Tracheal epithelial cell (primary cell): Measurements from ENCODE around the gene PRF1. TPM values are rescaled to one million over a fixed set of nuclear protein-coding genes. Genes with fewer than 3 reads are reported as not detected.

Experiments
- total RNA-seq: library from RNA; depleted of rRNA; stranded (reverse); fragments of >200 nt; gene quantifications from 2 replicates; pipeline ENCODE4 v1.2.1, GENCODE V29; 2014

Gene PRF1
- total RNA-seq = not detected in 2 replicates

GRCh38 chr10:70602665-70603448 lies at the start of gene PRF1:
TSS of gene PRF1 (minus strand) at chr10:70602741. CDS start at chr10:70600902, 1,839 bp downstream.

Other genes starting within 250 kb of the PRF1 start
- gene LRRC20, start 220.1 kb downstream of the PRF1 start, total RNA-seq = 4.3 and 7.7 TPM in 2 replicates
- 13.5 and 21.3 TPM in 2 replicates for gene EIF4EBP2, start 198.6 kb downstream of the PRF1 start, total RNA-seq
- not detected in 2 replicates for gene NODAL, start 161.1 kb downstream of the PRF1 start, total RNA-seq
- gene PALD1, start 124.0 kb downstream of the PRF1 start, total RNA-seq = 0.21 and 0.96 TPM in 2 replicates
- 0.48 TPM in 1 of 2 replicates, not detected in the other for gene ADAMTS14, start 69.8 kb upstream of the PRF1 start, total RNA-seq
- gene TBATA, start 182.6 kb upstream of the PRF1 start, total RNA-seq = not detected in 2 replicates
- 66.3 and 70.4 TPM in 2 replicates for gene SGPL1, start 213.2 kb upstream of the PRF1 start, total RNA-seq